Hepatocyte (in vitro differentiated cells): Measurements from ENCODE around the gene INPPL1.

ENCODE experiments used
- CTCF ChIP-seq: fragments of 200-600 bp; sonication (generic); IDR thresholded peaks from 2 replicates; pipeline ENCODE4 v1.5.1; 2016; ENCODE audit warnings: antibody characterized with exemption, mild to moderate bottlenecking; ENCODE audit not compliant: poor library complexity
- EZH2 ChIP-seq: fragments of 200-600 bp; sonication (generic); IDR thresholded peaks from 2 replicates; pipeline ENCODE4 v1.6.1; 2016; ENCODE audit warnings: antibody characterized with exemption, mild to moderate bottlenecking, borderline replicate concordance
- EZH2phosphoT487 ChIP-seq: fragments of 200-600 bp; sonication (generic); IDR thresholded peaks from one replicate; pipeline ENCODE4 v1.6.1; 2018; ENCODE audit warnings: antibody characterized with exemption, mild to moderate bottlenecking, low read depth, moderate library complexity; ENCODE audit not compliant: unreplicated experiment, severe bottlenecking

- no peak for TF ChIP-seq EZH2phosphoT487
- no peak for TF ChIP-seq CTCF
- no peak for TF ChIP-seq EZH2
Measured at GRCh38 chr11:72271980-72272379, 47.4 kb downstream of the INPPL1 start.
